Upper lobe of left lung (tissue), 6 donors: ENCODE results near the gene CMSS1. TPM values are rescaled to one million over a fixed set of nuclear protein-coding genes. Genes with fewer than 3 reads are reported as not detected.
A peak's percentile ranks its signal among the peaks of the same experiment; 100 is the strongest.

Experiments
- ATAC-seq, 2 donors: fragments of 200-7000 bp; cut with Tn5 transposase; one replicate each; pipeline ENCODE4 v1.9.1; 2022; ENCODE audit warnings: mild to moderate bottlenecking in 2 of 2, moderate library complexity in 2 of 2; ENCODE audit not compliant: low FRiP score in 2 of 2
- DNase-seq, 2 donors: peaks; one replicate each; pipeline ENCODE4 v3.0.0-alpha.2; 2019 to 2020
- H3K27ac ChIP-seq, 4 donors: fragments of 200-600 bp; sonication (generic); one replicate each; pipeline ENCODE4 v1.5.1; 2016 to 2019
- H3K27me3 ChIP-seq, 4 donors: fragments of 200-600 bp; sonication (generic); one replicate each; pipeline ENCODE4 v1.5.1; 2017 to 2019
- H3K36me3 ChIP-seq, 4 donors: fragments of 200-600 bp; sonication (generic); one replicate each; pipeline ENCODE4 v1.5.1; 2016 to 2019
- H3K4me1 ChIP-seq, 4 donors: fragments of 200-600 bp; sonication (generic); one replicate each; pipeline ENCODE4 v1.5.1; 2018 to 2019
- H3K4me3 ChIP-seq, 4 donors: fragments of 200-600 bp; sonication (generic); one replicate each; pipeline ENCODE4 v1.5.1; 2017 to 2019; ENCODE audit warnings: mild to moderate bottlenecking in 2 of 4, moderate library complexity in 1 of 4
- H3K9me3 ChIP-seq, 4 donors: fragments of 200-600 bp; sonication (generic); one replicate each; pipeline ENCODE4 v1.5.1; 2018 to 2019
- EP300 ChIP-seq, 4 donors: sonication (generic); formaldehyde crosslinking; IDR thresholded peaks; one replicate each; pipeline ENCODE4 v1.5.1; 2017; ENCODE audit warnings: antibody characterized with exemption in 4 of 4, control low read depth in 2 of 4
- POLR2A ChIP-seq, 4 donors: fragments of 450-650 bp; IDR thresholded peaks; one replicate each; pipeline ENCODE4 v1.5.1; 2016 to 2017; ENCODE audit warnings: antibody characterized with exemption in 4 of 4, mild to moderate bottlenecking in 2 of 4
- POLR2AphosphoS5 ChIP-seq, 2 donors: sonication (generic); formaldehyde crosslinking; IDR thresholded peaks; one replicate each; pipeline ENCODE4 v1.5.1; 2017; ENCODE audit warnings: antibody characterized with exemption in 2 of 2
- WGBS, 2 donors: methylation state at CpG; one replicate each; pipeline ENCODE4 v1.1.5; 2017 to 2018; 5-methylcytosine and 5-hydroxymethylcytosine counted together
- total RNA-seq, 6 donors: library from RNA; depleted of rRNA in 4 of 6; stranded (reverse); fragments of >200 nt in 4 of 6; gene quantifications; one replicate each; pipeline versions ENCODE4 v1.1.0 to v1.2.1, GENCODE V29; 2016 to 2021
- TF ChIP-seq, protein P1 (sequence below), 6 experiments: fragments of 450-650 bp in 4 of 6; fragments of 200-600 bp in 2 of 6; sonication (generic) in 2 of 6; IDR thresholded peaks; one replicate each; pipeline ENCODE4 v1.5.1; 2016 to 2019; ENCODE audit warnings: antibody characterized with exemption in 6 of 6
- donor health status: DM: no; HTN: no; CAD: no; lungs with moderate emphysema.
- donor health status: DM: no; HTN: yes; CAD: no; lungs with severe emphysema.

CMSS1 gene
- total RNA-seq, 6 donors from 2014 or later, result 4.0 to 21.1 (median 12.0) TPM

DNA sequence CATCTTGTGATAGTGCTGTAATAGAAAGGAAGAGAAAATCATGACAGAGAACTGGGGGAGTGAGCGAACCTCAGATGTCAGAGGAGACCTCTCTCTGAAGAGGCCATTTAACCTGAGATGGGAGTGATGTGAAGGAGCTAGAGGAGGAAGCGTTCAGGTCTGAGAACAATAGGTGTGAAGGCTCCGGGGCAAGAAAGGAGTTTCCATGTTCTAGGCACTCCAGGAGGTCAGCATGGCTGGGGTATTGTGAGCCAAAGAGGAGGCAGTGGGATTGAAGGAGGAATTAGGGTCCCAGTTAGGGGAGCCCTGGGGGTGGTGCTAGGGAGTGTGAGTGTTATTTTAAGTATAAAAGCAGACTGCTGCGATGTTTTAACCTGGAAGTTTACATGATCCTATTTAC, 305.4 kb downstream of the CMSS1 start:
- WGBS, 2 donors, result 86 to 88% methylated on average over 4 of the region's 4 CpGs

GRCh38 chr3:100124201-100124761, 306.6 kb downstream of the CMSS1 start:
- H3K27me3 ChIP-seq, result no peaks in the 10 kb centered on the region
- no peaks in the 10 kb centered on the region for H3K36me3 ChIP-seq
- no peak for DNase-seq
- H3K4me1 ChIP-seq, result no peaks in the 10 kb centered on the region
- no peak overlapping the region for H3K4me3 ChIP-seq
- TF ChIP-seq, protein P1, sequence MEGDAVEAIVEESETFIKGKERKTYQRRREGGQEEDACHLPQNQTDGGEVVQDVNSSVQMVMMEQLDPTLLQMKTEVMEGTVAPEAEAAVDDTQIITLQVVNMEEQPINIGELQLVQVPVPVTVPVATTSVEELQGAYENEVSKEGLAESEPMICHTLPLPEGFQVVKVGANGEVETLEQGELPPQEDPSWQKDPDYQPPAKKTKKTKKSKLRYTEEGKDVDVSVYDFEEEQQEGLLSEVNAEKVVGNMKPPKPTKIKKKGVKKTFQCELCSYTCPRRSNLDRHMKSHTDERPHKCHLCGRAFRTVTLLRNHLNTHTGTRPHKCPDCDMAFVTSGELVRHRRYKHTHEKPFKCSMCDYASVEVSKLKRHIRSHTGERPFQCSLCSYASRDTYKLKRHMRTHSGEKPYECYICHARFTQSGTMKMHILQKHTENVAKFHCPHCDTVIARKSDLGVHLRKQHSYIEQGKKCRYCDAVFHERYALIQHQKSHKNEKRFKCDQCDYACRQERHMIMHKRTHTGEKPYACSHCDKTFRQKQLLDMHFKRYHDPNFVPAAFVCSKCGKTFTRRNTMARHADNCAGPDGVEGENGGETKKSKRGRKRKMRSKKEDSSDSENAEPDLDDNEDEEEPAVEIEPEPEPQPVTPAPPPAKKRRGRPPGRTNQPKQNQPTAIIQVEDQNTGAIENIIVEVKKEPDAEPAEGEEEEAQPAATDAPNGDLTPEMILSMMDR (IDR thresholded peaks at IDR 0.05), result no peak
- TF ChIP-seq POLR2A (IDR thresholded peaks at IDR 0.05), result no peak
- TF ChIP-seq EP300 (IDR thresholded peaks at IDR 0.05), result no peak
- no peak for TF ChIP-seq POLR2AphosphoS5 (IDR thresholded peaks at IDR 0.05)
- no peaks in the 10 kb centered on the region for H3K9me3 ChIP-seq
- peak; percentile 26 to 43 for ATAC-seq
- 76 to 78% methylated on average over 5 of the region's 5 CpGs for WGBS, 2 donors
- no peak overlapping the region for H3K27ac ChIP-seq

More for the DNA sequence above, 305.4 kb downstream of the CMSS1 start:
- H3K4me1 ChIP-seq, result no peaks in the 10 kb centered on the region
- H3K27ac ChIP-seq, result no peak overlapping the region
- H3K27me3 ChIP-seq, result no peaks in the 10 kb centered on the region
- TF ChIP-seq POLR2A (IDR thresholded peaks at IDR 0.05) (no peak), POLR2AphosphoS5 (IDR thresholded peaks at IDR 0.05) (no peak), EP300 (IDR thresholded peaks at IDR 0.05) (no peak)
- TF ChIP-seq, protein P1 (IDR thresholded peaks at IDR 0.05), result no peak
- ATAC-seq (no peak), DNase-seq (no peak)
- H3K4me3 ChIP-seq, result no peak overlapping the region
- no peaks in the 10 kb centered on the region for H3K9me3 ChIP-seq
- H3K36me3 ChIP-seq, result no peaks in the 10 kb centered on the region

DNA sequence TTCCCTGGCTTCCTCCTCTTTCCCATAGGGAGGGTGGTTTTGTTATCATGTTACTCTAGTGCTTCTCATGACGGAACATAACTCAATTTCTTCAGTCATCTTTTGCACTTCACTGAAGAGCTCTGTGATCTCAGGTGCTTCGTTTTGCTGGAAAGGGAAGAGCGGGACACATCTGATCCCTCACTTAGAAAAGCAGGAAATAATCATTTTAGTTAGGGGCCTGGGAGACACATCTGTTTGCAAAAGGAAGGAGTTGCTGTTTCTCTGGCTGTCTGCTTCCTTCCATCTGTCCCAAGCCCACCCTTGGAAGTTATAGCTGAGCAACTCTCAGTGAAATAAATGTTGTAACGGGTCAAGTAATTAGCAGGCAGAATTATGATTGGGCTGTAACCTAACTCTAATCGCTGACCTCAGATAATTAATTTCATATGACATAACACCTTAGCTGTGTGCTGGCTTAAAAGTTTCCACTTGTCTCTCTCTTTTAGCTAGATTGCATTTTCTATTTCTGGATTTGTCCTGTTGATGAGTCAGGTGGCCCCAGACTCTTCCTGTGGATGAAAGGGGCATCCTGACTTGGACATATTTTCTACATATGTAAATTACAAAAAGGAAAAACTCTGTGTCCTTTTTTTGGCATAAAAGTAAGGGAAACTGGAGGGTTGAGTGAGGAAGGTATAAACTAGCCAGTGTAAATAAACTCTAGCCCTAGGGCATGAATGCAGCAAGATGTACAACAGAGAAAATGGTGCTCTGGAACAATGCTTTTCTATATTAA, 307.7 kb downstream of the CMSS1 start:
- H3K36me3 ChIP-seq, result no peaks in the 10 kb centered on the region
- TF ChIP-seq, protein P1 (IDR thresholded peaks at IDR 0.05), result no peak
- TF ChIP-seq POLR2AphosphoS5 (IDR thresholded peaks at IDR 0.05) (no peak), EP300 (IDR thresholded peaks at IDR 0.05) (no peak), POLR2A (IDR thresholded peaks at IDR 0.05) (no peak)
- H3K9me3 ChIP-seq, result no peaks in the 10 kb centered on the region
- no peak for ATAC-seq
- H3K27me3 ChIP-seq, result no peaks in the 10 kb centered on the region
- H3K27ac ChIP-seq, result no peak overlapping the region
- 79 to 89% methylated on average over 5 of the region's 5 CpGs for WGBS, 2 donors
- no peak overlapping the region for H3K4me3 ChIP-seq
- no peak for DNase-seq
- H3K4me1 ChIP-seq, result no peaks in the 10 kb centered on the region

GRCh38 chr3:100127792-100128191, 310.1 kb downstream of the CMSS1 start:
- DNase-seq (no peak), ATAC-seq (no peak)
- Histone ChIP-seq H3K27ac (no peak overlapping the region), H3K27me3 (no peaks in the 10 kb centered on the region), H3K4me3 (no peak overlapping the region), H3K4me1 (no peaks in the 10 kb centered on the region), H3K36me3 (no peaks in the 10 kb centered on the region), H3K9me3 (no peaks in the 10 kb centered on the region)
- 83 to 87% methylated on average over 2 of the region's 2 CpGs for WGBS, 2 donors
- TF ChIP-seq POLR2AphosphoS5 (IDR thresholded peaks at IDR 0.05), result no peak
- TF ChIP-seq, protein P1 (IDR thresholded peaks at IDR 0.05), result no peak
- no peak for TF ChIP-seq POLR2A (IDR thresholded peaks at IDR 0.05)
- no peak for TF ChIP-seq EP300 (IDR thresholded peaks at IDR 0.05)
